Measurements from ENCODE around the gene C11orf91.

DNA sequence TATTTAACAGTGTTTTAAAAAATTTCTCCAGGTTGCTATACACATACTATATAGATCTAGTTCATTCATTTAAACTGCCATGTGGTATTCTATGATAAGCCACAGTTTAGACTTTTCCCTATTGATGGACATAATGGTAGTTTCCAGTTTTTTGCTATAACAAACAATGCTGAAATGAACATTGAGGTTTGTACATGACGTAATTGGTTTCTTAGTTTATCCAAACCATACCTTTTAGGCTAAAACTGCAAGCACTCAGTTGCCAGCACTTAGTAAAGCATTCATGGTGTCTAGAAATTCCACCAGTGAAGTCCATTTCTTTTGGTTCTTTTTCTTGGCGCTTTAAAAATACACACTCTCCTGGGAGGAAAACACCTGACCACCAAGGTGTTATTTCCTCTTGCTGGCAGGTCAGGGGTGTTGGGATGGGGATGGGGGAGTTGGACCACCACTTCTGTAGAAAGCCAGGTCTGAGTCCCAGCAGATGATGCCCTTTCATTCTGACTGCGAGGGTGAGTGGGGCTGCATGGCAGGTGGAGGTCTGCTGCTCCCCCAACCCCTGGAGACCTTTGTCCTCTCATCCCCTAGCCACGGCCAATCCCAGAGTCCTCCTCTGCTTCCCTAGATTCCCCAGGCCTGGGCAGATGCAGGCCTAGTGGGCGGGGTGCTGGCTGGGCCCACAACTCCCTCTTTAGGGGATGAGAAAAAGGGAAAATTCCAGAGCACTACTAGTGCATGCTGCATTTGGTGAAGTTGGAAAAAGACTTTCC, 41.1 kb downstream of the C11orf91 start:
- TF ChIP-seq, protein P1, sequence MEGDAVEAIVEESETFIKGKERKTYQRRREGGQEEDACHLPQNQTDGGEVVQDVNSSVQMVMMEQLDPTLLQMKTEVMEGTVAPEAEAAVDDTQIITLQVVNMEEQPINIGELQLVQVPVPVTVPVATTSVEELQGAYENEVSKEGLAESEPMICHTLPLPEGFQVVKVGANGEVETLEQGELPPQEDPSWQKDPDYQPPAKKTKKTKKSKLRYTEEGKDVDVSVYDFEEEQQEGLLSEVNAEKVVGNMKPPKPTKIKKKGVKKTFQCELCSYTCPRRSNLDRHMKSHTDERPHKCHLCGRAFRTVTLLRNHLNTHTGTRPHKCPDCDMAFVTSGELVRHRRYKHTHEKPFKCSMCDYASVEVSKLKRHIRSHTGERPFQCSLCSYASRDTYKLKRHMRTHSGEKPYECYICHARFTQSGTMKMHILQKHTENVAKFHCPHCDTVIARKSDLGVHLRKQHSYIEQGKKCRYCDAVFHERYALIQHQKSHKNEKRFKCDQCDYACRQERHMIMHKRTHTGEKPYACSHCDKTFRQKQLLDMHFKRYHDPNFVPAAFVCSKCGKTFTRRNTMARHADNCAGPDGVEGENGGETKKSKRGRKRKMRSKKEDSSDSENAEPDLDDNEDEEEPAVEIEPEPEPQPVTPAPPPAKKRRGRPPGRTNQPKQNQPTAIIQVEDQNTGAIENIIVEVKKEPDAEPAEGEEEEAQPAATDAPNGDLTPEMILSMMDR (conservative IDR thresholded peaks at IDR 0.05 in 1 of 2, IDR thresholded peaks at IDR 0.05 in 1 of 2; ENCODE audit: low read depth in 1 of 2, low read length in 2 of 2): no peak
- TF ChIP-seq EZH2 (IDR thresholded peaks at IDR 0.05; ENCODE audit: low read length, missing control alignments): no peak

Data from fibroblast of lung (primary cell).